Endodermal cell (in vitro differentiated cells): ENCODE data around the gene AACS. TPM values are rescaled to one million over a fixed set of nuclear protein-coding genes. Genes with fewer than 3 reads are reported as not detected.

Experiments
- DNase-seq: peaks from one replicate; pipeline ENCODE4 v3.0.0-alpha.2; 2017
- H3K27ac ChIP-seq: 2 replicates; pipeline ENCODE4 v1.5.1; 2013; ENCODE audit warnings: mild to moderate bottlenecking, low read depth, low read length, moderate library complexity
- H3K27me3 ChIP-seq: 2 replicates; pipeline ENCODE4 v1.6.1; 2013; ENCODE audit warnings: mild to moderate bottlenecking, low read length, moderate library complexity; ENCODE audit not compliant: insufficient read depth, control insufficient read depth, poor library complexity, severe bottlenecking
- H3K36me3 ChIP-seq: 2 replicates; pipeline ENCODE4 v1.7.0; 2013; ENCODE audit warnings: mild to moderate bottlenecking, low read length, moderate library complexity; ENCODE audit not compliant: control insufficient read depth, insufficient read depth
- H3K4me1 ChIP-seq: one replicate; pipeline ENCODE4 v1.7.0; 2013; ENCODE audit warnings: low read length; ENCODE audit not compliant: control insufficient read depth, insufficient read depth
- H3K4me3 ChIP-seq: 2 replicates; pipeline ENCODE4 v1.5.1; 2013; ENCODE audit warnings: mild to moderate bottlenecking, low read length, moderate library complexity
- H3K9ac ChIP-seq: 2 replicates; pipeline ENCODE4 v1.6.1; 2013; ENCODE audit warnings: mild to moderate bottlenecking, low read length, moderate library complexity; ENCODE audit not compliant: poor library complexity, severe bottlenecking; ENCODE audit errors: extremely low read depth
- H3K9me3 ChIP-seq: 2 replicates; pipeline ENCODE4 v1.6.1; 2013; ENCODE audit warnings: mild to moderate bottlenecking, low read length, moderate library complexity; ENCODE audit not compliant: control insufficient read depth
- H3K27ac Mint-ChIP-seq: 2 replicates; pipeline ENCODE4 v1.8.0; 2020; ENCODE audit warnings: mixed read lengths
- H3K27me3 Mint-ChIP-seq: 2 replicates; pipeline ENCODE4 v1.8.0; 2021; ENCODE audit warnings: mild to moderate bottlenecking, mixed read lengths; ENCODE audit not compliant: insufficient read depth
- H3K36me3 Mint-ChIP-seq: 2 replicates; pipeline ENCODE4 v1.8.0; 2020; ENCODE audit warnings: low read depth, mixed read lengths
- H3K4me1 Mint-ChIP-seq: 2 replicates; pipeline ENCODE4 v1.8.0; 2020; ENCODE audit warnings: mixed read lengths
- H3K4me3 Mint-ChIP-seq: 2 replicates; pipeline ENCODE4 v1.8.0; 2020; ENCODE audit warnings: mild to moderate bottlenecking, moderate library complexity, mixed read lengths
- H3K9me3 Mint-ChIP-seq: 2 replicates; pipeline ENCODE4 v1.8.0; 2020; ENCODE audit warnings: mild to moderate bottlenecking, mixed read lengths
- CTCF ChIP-seq: fragments of 200-600 bp; sonication (generic); conservative IDR thresholded peaks from 2 replicates; pipeline ENCODE4 v1.5.0; 2021; ENCODE audit warnings: antibody characterized with exemption, mild to moderate bottlenecking
- WGBS, 2 experiments: methylation state at CpG; one replicate each; pipeline versions ENCODE4 v1.1.5 to v1.1.7; 2013; ENCODE audit warnings: missing lambda C conversion rate in 2 of 2, mixed read lengths in 1 of 2; ENCODE audit not compliant: insufficient coverage in 1 of 2, insufficient read length in 1 of 2; 5-methylcytosine and 5-hydroxymethylcytosine counted together
- total RNA-seq, 2 donors: library from RNA; stranded (reverse); fragmentation: NEBNext Ultra II Directional in 1 of 2; extraction: Animal tissue kit (Norgen Biotek cat#: 25700) in 1 of 2; gene quantifications; 2 replicates in 1 of 2; 3 replicates in 1 of 2; pipeline ENCODE4 v1.2.1, GENCODE V29; 2021

Gene AACS
- total RNA-seq, 2 donors from 2014 or later: 55.4 to 71.9 TPM

- H3K27ac ChIP-seq: no peak overlapping the region
- DNase-seq: peak; percentile 84
- Mint-ChIP-seq H3K4me1 (peaks cover 6% of the 10 kb centered on the region), H3K9me3 (no peaks in the 10 kb centered on the region), H3K27me3 (no peaks in the 10 kb centered on the region), H3K36me3 (peaks cover 87% of the 10 kb centered on the region), H3K4me3 (no peak overlapping the region), H3K27ac (no peak overlapping the region)
- peak; percentile 62 for TF ChIP-seq CTCF
- 90 to 93% methylated on average over 13 to 14 of the region's 14 CpGs for WGBS, 2 experiments
- no peak overlapping the region for H3K4me3 ChIP-seq
- no peaks in the 10 kb centered on the region for H3K27me3 ChIP-seq
- no peaks in the 10 kb centered on the region for H3K4me1 ChIP-seq
- no peak overlapping the region for H3K9ac ChIP-seq
- H3K9me3 ChIP-seq: no peaks in the 10 kb centered on the region
- peaks cover 66% of the 10 kb centered on the region for H3K36me3 ChIP-seq
Observed at GRCh38 chr12:125122668-125123067, 57.4 kb downstream of the AACS start.

DNA sequence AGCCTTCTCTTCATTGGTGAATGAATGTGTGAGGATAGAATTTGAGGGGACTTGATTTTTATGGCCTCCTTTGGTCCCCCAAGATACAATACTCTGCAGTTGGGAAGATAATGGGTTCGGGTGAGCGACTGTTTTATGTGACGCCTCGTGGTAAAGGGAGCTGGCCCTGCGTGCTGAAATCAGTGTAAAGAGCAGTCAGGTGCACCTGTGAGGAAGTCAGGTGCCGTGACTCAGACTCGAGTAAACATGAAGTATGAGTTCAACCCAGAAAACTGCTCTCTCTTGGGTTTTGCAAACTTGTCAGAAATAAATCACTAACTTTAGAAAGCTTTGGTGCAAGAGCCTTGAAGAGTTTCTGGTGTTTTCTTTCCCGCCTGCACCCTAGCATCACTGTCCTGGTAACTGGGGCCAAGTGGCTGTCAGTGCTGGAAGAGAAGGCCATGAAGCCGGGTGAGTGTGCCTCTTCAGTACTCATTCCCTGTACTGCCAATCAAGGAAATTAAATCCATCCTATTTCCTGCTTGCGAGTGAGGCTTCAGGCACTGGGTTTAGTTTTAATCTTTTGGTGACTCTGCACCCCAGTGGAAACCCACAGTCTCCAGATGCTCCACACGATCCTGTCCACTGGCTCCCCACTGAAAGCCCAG lies 59.2 kb downstream of the AACS start:
- Histone ChIP-seq H3K4me1 (no peaks in the 10 kb centered on the region), H3K9me3 (no peaks in the 10 kb centered on the region), H3K9ac (no peak overlapping the region), H3K27me3 (no peaks in the 10 kb centered on the region), H3K4me3 (no peak overlapping the region), H3K36me3 (peaks cover 68% of the 10 kb centered on the region), H3K27ac (no peak overlapping the region)
- Mint-ChIP-seq H3K27ac (no peak overlapping the region), H3K36me3 (peaks cover 85% of the 10 kb centered on the region), H3K9me3 (no peaks in the 10 kb centered on the region), H3K4me3 (no peak overlapping the region), H3K27me3 (no peaks in the 10 kb centered on the region), H3K4me1 (peaks cover 11% of the 10 kb centered on the region)
- TF ChIP-seq CTCF: no peak
- DNase-seq: no peak
- WGBS, 2 experiments: 91 to 98% methylated on average over 10 to 11 of the region's 11 CpGs

- H3K27ac ChIP-seq: no peak overlapping the region
- Mint-ChIP-seq H3K9me3 (no peaks in the 10 kb centered on the region), H3K36me3 (peaks cover 86% of the 10 kb centered on the region), H3K27ac (no peak overlapping the region), H3K4me1 (peaks cover 11% of the 10 kb centered on the region), H3K27me3 (no peaks in the 10 kb centered on the region), H3K4me3 (no peak overlapping the region)
- H3K4me1 ChIP-seq: no peaks in the 10 kb centered on the region
- H3K27me3 ChIP-seq: no peaks in the 10 kb centered on the region
- TF ChIP-seq CTCF: no peak
- WGBS, 2 experiments: 98 to 100% methylated on average over 2 to 4 of the region's 4 CpGs
- H3K4me3 ChIP-seq: no peak overlapping the region
- no peaks in the 10 kb centered on the region for H3K9me3 ChIP-seq
- H3K9ac ChIP-seq: no peak overlapping the region
- no peak for DNase-seq
- peaks cover 72% of the 10 kb centered on the region for H3K36me3 ChIP-seq
Observed at GRCh38 chr12:125125271-125125670, 60.0 kb downstream of the AACS start.
